Stomach (tissue), 9 donors: ENCODE measurements around the gene EEF1A1. TPM values are rescaled to one million over a fixed set of nuclear protein-coding genes. Genes with fewer than 3 reads are reported as not detected.

Experiments used
- DNase-seq, 2 donors: peaks; one replicate each; pipeline versions ENCODE4 v3.0.0 to v3.0.0-alpha.2; 2013 to 2019
- H3K27ac ChIP-seq, 5 donors: fragments of 200-600 bp in 4 of 5; sonication (generic) in 4 of 5; one replicate each; pipeline ENCODE4 v1.5.1; 2013 to 2019; ENCODE audit warnings: mild to moderate bottlenecking in 1 of 5, moderate library complexity in 1 of 5
- H3K27me3 ChIP-seq, 3 donors: fragments of 200-600 bp; sonication (generic); one replicate each; pipeline ENCODE4 v1.5.1; 2017 to 2019; ENCODE audit warnings: mixed run types in 1 of 3
- H3K36me3 ChIP-seq, 4 donors: fragments of 200-600 bp; sonication (generic); 1 replicate in 3 of 4; 2 replicates in 1 of 4; pipeline ENCODE4 v1.5.1; 2016 to 2019
- H3K4me1 ChIP-seq, 4 donors: fragments of 200-600 bp; sonication (generic); one replicate each; pipeline ENCODE4 v1.5.1; 2016 to 2019
- H3K4me3 ChIP-seq, 4 donors: fragments of 200-600 bp; sonication (generic) in 3 of 4; one replicate each; pipeline ENCODE4 v1.5.1; 2016 to 2019; ENCODE audit warnings: mild to moderate bottlenecking in 1 of 4
- H3K9me3 ChIP-seq, 4 donors: fragments of 200-600 bp; sonication (generic); one replicate each; pipeline ENCODE4 v1.5.1; 2016 to 2019
- CTCF ChIP-seq, 7 experiments: fragments of 450-650 bp in 4 of 7; fragments of 200-600 bp in 3 of 7; sonication (generic) in 3 of 7; IDR thresholded peaks; one replicate each; pipeline ENCODE4 v1.5.1; 2016 to 2019; ENCODE audit warnings: antibody characterized with exemption in 7 of 7, control low read depth in 2 of 7, mild to moderate bottlenecking in 1 of 7
- EP300 ChIP-seq: sonication (generic); formaldehyde crosslinking; IDR thresholded peaks from one replicate; pipeline ENCODE4 v1.6.1; 2017; ENCODE audit warnings: antibody characterized with exemption
- POLR2A ChIP-seq, 4 donors: fragments of 450-650 bp; IDR thresholded peaks; one replicate each; pipeline ENCODE4 v1.6.1; 2016; ENCODE audit warnings: antibody characterized with exemption in 4 of 4, control low read depth in 2 of 4, mild to moderate bottlenecking in 1 of 4, moderate library complexity in 1 of 4
- POLR2AphosphoS5 ChIP-seq, 3 donors: sonication (generic); formaldehyde crosslinking; IDR thresholded peaks; one replicate each; pipeline ENCODE4 v1.6.1; 2016; ENCODE audit warnings: antibody characterized with exemption in 3 of 3
- WGBS, 5 donors: extraction: QIAGEN DNeasy Blood & Tissue Kit in 3 of 5; methylation state at CpG; one replicate each; pipeline versions ENCODE4 v1.1.5 to v1.1.7; 2013 to 2018; 5-methylcytosine and 5-hydroxymethylcytosine counted together
- intact Hi-C: fragments of 100-400 bp; cut with DNase I; formaldehyde crosslinking; loops from one replicate; pipeline ENCODE4 v1.15.1; 2023; ENCODE audit warnings: low total_unique reads
- polyA plus RNA-seq, 3 donors: library from polyadenylated mRNA; stranded (reverse); fragments of 200-250 nt; gene quantifications; one replicate each; pipeline ENCODE4 v1.2.3, GENCODE V29; 2013
- total RNA-seq, 5 donors: library from RNA; depleted of rRNA; stranded (reverse); fragments of >200 nt; gene quantifications; one replicate each; pipeline versions ENCODE4 v1.1.0 to v1.2.3, GENCODE V29; 2014 to 2016
- donor health status: healthy with polysubstance abuse.
- donor health status: Bipolar disorder and iron deficiency.
- donor health status: healthy.

Gene EEF1A1
- total and polyA plus RNA-seq, 8 donors: 3,004 to 19,399 (median 7,868) TPM

GRCh38 chr6:73565767-73566485, 45.1 kb upstream of the EEF1A1 start:
- TF ChIP-seq POLR2A (IDR thresholded peaks at IDR 0.05) (no peak), POLR2AphosphoS5 (IDR thresholded peaks at IDR 0.05) (no peak), CTCF (IDR thresholded peaks at IDR 0.05) (no peak), EP300 (no peak)
- WGBS, 5 donors: 96 to 99% (median 97%) methylated on average over 11 of the region's 11 CpGs
- H3K4me1 ChIP-seq: peaks cover 0 to 15% (median 7%) of the 10 kb centered on the region in 4 donors
- peak overlapping the region in 2 of 5 donors; percentile 61 to 69 for H3K27ac ChIP-seq
- intact Hi-C loops: no loop called here
- no peaks in the 10 kb centered on the region for H3K36me3 ChIP-seq
- DNase-seq: no peak
- H3K4me3 ChIP-seq: no peak overlapping the region
- H3K27me3 ChIP-seq: no peaks in the 10 kb centered on the region
- H3K9me3 ChIP-seq: no peaks in the 10 kb centered on the region

GRCh38 chr6:73564578-73565345, 43.9 kb upstream of the EEF1A1 start:
- no peaks in the 10 kb centered on the region for H3K27me3 ChIP-seq
- WGBS, 5 donors: 94 to 97% (median 96%) methylated on average over 17 of the region's 17 CpGs
- no peak overlapping the region for H3K27ac ChIP-seq
- H3K4me1 ChIP-seq: peaks cover 0 to 25% (median 10%) of the 10 kb centered on the region in 4 donors
- no peaks in the 10 kb centered on the region for H3K9me3 ChIP-seq
- TF ChIP-seq POLR2A (IDR thresholded peaks at IDR 0.05) (no peak), POLR2AphosphoS5 (IDR thresholded peaks at IDR 0.05) (no peak), CTCF (IDR thresholded peaks at IDR 0.05) (no peak), EP300 (no peak)
- H3K36me3 ChIP-seq: no peaks in the 10 kb centered on the region
- no peak for DNase-seq
- H3K4me3 ChIP-seq: no peak overlapping the region
- intact Hi-C loops: no loop called here

- 45 to 67% (median 48%) methylated on average over 2 of the region's 2 CpGs for WGBS, 5 donors
- Histone ChIP-seq H3K4me1 (peaks cover 0 to 24% (median 9%) of the 10 kb centered on the region in 4 donors), H3K27me3 (no peaks in the 10 kb centered on the region), H3K36me3 (no peaks in the 10 kb centered on the region), H3K9me3 (no peaks in the 10 kb centered on the region), H3K27ac (no peak overlapping the region), H3K4me3 (no peak overlapping the region)
- intact Hi-C loops: no loop called here
- no peak for DNase-seq
- no peak for TF ChIP-seq CTCF (IDR thresholded peaks at IDR 0.05)
Observed at GRCh38 chr6:73562558-73562957, 41.7 kb upstream of the EEF1A1 start.

- intact Hi-C loops: no loop called here
- TF ChIP-seq POLR2AphosphoS5 (IDR thresholded peaks at IDR 0.05): no peak
- no peak for TF ChIP-seq CTCF (IDR thresholded peaks at IDR 0.05)
- TF ChIP-seq EP300: no peak
- no peak for TF ChIP-seq POLR2A (IDR thresholded peaks at IDR 0.05)
- no peak for DNase-seq
- H3K4me3 ChIP-seq: no peak overlapping the region
- peaks cover 0 to 13% (median 3%) of the 10 kb centered on the region in 4 donors for H3K4me1 ChIP-seq
- no peak overlapping the region for H3K27ac ChIP-seq
- WGBS, 5 donors: 65 to 84% (median 69%) methylated on average over 9 of the region's 9 CpGs
- no peaks in the 10 kb centered on the region for H3K9me3 ChIP-seq
- no peaks in the 10 kb centered on the region for H3K27me3 ChIP-seq
- H3K36me3 ChIP-seq: no peaks in the 10 kb centered on the region
Observed at GRCh38 chr6:73560853-73561407, 40.1 kb upstream of the EEF1A1 start.
